NCI-H82 (cell line): ENCODE results near the gene CLHC1.
"Not testable (repeated sequence)": the region's sequence is repeated elsewhere in the genome, so short reads cannot be mapped to it uniquely, and the experiment has no call there.

ENCODE experiments used
- DNase-seq: peaks from one replicate; lab custom pipeline; 2025; lab: John Stamatoyannopoulos, UW

Gene CLHC1

DNA sequence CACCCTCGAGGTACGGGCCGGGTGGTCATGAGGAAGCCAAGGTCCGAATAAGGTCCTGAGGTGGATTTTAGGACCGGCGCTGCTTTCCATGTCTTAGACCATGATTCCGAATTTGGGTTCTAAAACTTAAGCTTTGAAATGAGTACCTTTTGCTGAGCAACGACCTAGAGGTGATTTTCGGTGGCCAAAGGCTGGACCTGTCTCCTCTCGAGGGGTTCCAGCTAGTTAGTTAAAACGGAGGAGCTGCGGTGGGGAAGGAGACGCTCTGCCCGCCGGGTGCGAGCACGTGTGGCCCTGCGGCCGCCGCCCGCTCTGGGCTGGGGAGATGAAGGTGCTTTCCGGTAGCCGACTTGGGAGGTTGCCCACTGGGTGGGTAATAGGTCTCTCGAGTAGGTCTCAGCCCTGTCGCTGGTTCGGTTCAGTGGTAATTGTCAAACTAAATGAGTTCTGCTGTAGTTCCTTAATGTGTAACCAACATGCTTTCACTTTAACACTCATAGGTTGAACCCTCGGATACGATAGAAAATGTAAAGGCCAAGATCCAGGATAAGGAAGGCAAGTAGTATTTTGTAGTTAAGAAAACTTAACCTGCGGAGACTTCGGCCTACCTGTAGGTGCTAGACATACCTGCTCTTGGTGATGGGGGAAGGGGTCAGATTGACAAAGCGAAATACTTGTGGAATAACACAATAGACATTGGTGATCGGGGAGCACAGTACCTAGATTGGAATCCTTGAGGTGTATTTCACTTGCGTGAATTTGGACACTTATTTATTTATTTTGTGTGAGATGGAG is 967 bp upstream of the CLHC1 start:
- DNase-seq = peak; percentile 54

DNA sequence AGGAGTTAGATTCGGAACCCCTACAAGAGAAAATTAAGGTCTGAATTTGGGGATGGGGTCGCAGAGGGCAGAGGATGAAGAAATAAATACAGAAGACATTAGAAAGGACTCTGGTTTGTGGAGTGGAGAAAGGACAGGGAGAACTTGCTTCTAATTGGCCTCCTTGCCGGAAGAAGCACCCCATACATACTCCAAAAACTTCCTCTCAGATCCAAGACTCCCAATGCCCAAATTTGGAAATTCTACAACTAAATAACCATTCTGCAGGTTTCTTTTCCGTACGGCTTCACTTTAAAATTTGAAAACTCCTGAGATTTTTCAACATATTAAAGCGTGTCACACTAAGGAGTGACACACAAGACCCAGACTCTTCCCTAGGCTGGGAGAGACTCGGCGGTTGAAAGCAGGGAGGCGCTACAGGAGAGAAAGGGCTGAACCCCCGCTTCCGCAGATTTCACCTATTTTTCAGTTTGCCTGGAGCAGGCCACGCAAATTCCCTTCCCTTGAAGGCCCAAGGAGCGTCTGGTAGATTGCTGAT is 478 bp downstream of the CLHC1 start:
- peak; percentile 37 for DNase-seq

DNA sequence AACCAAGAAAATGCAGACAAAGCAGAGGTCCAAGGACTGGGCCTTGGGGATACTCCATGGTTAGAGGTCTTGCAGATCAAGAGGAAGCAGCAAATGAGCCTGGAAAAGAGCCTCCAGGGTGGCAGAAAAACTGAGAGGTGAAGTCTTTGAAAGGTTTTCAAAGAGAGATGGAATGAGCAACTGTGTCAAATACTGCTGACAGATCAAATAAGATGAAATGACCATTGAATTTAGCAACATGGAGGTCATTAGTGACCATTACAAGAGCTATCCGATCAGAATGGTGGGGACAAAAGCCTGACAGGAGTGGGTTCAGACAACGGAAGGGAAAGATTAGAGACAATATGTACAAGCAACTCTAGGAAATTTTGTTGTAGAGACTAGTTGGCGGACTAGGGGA is 1.5 kb downstream of the CLHC1 start:
- no peak for DNase-seq

DNA sequence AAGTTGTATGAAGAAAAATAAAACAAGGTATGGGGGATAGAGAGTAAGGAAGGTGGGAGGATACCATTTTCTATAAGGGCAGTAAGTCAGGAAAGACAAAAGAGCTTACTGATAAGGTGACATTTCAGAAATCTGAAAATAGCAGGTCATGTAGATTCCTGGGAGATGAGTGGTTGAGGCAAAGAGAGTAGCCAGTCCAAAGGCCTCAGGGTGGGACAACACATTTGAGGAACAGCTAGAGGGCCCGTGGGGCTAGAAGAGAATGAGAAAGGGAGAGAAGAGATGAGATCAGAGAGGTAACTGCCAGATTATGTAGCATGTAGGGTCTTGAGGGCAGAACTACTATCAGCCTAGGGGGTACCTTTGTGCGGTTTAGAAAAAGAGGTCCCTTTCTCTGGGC is 2.9 kb downstream of the CLHC1 start:
- DNase-seq = no peak

DNA sequence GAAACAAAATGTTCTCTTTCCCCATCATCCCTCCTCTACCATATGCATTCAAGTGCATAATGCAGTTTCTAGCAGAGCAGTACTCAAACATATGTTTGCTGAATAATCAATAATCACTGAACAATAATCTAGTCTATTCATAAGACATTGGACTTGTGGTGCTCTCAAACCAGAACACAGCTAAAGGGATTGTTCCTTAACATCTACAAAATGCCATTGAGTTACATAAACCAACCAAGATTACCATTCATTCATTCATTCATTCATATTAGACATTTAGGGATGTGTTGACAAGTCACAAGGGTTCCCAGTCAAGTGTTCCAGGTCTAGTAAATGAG is 3.9 kb downstream of the CLHC1 start:
- no peak for DNase-seq

DNA sequence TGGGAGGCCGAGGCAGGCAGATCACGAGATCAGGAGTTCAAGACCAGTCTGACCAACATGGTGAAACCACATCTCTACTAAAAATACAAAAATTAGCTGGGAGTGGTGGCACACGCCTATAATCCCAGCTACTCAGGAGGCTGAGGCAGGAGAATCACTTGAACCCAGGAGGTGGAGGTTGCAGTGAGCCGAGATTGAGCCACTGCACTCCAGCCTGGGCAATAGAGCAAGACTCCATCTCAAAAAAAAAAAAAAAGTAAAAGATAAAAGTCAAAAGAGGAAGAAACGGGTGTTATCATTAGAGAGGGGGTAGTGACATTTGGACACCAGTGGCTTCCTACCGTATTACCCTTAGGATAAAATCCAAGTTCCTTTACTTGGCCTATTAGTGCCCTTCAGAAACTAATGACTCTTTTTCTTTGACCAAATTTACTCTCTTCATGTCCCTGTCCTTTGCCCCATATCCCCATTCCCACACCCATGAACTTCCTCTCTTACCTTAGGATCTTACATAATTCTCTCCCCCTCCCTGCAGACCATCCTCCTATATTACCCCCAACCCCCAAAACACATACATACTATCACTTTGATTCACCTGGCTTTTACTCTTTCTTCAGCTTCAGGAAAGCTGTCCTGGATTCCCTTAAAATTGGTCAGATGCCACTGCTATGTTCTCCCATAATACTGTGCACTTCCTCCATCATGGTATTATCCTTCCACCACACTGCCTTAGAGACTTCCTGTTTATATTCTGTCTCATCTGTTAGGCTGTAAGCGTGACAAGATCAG is 4.5 kb downstream of the CLHC1 start:
- not testable (repeated sequence) for DNase-seq

DNA sequence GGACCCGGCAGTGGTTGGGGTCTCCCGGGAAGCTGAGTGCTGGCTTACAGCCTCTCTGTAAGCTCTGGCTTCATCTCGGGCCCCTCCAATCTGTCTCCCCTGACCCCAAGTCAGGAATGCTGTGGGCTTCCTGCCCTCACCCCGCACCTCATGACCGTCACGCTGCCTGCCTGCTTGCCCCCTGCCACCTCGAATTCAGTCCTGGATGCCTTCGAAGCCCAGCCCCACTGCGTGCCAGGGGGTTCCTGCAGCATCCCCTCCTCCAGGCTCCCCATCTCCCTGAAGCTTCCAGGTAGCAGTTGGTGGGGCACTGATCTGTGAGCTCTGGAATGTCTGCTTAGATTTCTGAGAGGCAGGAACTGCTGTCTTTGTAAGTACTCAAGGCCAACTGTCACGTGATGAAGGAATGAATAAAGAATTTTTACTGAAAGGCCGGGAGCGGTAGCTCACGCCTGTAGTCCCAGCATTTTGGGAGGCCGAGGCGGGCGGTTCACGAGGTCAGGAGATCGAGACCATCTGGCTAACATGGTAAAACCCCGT is 6.5 kb downstream of the CLHC1 start:
- DNase-seq = no peak

DNA sequence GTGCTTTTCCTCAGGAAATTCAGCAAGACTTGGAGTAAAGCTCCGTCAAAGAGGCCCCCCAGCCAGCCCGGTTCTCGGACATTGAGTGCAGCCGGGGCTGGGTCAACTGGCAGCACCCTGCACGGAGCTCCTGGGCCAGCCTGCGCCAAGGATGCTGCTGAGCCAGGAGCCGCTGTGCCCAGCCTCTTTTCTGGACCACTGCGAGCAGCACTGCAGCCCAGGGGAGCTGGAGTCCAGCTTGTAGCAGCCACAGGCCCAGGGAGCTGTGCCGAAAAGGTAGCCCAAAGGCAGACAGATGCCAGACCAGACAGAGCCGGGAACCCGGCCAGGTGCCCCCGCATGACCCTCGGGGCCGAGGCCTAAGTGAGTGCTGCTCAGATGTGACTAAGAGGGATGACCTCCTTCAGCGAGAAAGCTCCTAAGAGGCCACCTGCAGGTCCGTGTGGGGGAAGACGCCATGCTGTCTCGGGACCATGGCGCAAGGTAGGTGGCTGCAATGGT is 7.3 kb downstream of the CLHC1 start:
- peak; percentile 23 for DNase-seq

DNA sequence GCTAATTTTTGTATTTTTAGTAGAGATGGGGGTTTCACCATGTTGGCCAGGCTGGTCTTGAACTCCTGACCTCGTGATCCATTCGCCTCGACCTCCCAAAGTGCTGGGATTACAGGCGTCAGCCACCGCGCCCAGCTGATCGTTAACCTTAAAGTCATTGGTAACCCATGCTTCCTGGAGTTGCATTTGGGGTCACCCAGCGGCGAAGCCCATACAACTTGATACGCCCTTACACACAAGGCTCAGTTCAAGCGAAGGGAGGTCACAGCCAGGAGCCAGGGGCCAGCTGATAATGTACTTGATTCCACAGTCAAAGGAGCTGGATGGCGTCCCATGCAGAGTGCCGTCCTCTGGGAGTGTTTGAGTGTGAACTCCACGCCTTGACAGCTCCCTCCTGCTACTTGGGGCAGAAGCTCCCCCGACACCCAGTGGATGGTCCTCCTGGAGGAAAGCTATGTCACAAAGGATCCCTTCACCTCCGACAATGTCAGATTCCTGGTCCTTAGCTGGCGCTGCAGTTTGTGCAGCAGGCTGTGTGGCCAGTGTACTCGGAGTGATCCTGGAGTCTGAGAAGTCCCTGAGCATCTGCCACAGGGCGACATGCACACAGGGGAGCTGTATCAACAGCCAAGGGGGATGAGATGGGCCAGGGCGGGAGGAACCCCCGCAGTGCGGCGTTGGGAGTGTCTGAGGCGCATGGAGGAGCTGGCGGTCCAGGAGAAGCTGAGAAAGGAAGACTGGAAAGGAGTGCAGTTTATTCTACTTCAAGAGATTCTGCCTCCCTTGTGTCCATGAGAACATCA is 7.9 kb downstream of the CLHC1 start:
- DNase-seq = no peak

DNA sequence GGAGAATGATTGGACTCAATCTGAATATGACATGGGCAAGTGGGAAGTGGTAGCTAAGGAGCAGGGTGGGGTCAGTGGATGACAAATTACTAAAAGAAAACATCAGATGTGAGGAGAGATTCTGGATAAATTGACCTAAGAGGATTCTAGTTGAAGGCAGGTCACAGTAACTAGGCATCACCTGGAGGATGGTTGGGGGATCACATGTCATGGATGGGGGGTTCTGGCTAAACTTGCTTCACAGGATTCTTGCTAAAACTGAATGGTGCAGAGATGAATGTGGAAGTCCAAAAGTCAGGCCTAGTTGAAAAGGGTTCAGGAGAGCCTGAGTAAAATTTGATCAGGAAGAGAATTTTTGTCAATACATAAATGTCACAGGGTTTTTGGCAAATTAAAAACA is 18.3 kb downstream of the CLHC1 start:
- no peak for DNase-seq

DNA sequence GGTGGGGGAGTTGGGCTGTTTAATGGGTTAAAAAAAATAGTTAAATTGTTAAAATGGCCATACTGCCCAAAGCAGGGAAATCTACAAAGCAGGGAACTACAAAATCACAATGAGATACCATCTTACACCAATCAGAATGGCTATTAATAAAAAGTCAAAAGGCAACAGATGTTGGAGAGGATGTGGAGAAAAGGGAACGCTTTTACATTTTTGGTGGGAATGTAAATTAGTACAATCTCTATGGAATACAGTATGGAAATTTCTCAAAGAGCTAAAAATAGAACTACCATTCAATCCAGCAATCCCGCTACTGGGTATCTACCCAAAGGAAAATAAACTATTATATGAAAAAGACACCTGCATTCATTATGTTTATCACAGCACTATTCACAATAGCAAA is 27.1 kb downstream of the CLHC1 start:
- DNase-seq = no peak

DNA sequence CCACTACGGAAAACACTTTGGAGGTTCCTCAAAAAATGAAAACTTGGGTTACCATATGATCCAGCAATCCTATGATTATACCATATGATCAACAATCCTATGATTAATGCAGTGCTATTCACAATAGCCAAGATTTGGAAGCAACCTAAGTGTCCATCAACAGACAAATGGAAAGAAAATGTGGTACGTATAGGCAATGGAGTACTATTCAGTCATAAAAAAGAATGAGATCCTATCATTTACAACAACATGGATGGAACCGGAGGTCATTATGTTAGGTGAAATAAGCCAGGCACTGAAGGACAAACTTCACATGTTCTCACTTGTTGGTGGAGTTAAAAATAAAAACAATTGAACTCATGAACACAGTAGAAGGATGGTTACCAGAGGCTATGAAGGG is 27.6 kb downstream of the CLHC1 start:
- no peak for DNase-seq

DNA sequence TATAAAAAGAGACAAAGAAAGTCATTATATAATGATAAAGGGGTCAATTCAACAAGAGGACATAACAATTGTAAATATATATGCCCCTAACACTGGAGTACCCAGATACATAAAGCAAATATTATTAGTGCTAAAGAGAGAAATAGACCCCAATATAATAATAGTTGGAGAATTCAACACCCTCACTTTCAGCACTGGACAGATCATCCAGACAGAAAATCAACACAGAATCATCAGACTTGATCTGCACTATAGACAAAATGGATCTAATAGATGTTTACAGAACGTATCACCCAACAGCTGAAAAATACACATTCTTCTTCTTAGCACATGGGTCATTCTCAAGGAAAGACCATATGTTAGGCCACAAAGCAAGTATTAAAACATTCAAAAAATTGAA is 31.7 kb downstream of the CLHC1 start:
- DNase-seq = no peak

DNA sequence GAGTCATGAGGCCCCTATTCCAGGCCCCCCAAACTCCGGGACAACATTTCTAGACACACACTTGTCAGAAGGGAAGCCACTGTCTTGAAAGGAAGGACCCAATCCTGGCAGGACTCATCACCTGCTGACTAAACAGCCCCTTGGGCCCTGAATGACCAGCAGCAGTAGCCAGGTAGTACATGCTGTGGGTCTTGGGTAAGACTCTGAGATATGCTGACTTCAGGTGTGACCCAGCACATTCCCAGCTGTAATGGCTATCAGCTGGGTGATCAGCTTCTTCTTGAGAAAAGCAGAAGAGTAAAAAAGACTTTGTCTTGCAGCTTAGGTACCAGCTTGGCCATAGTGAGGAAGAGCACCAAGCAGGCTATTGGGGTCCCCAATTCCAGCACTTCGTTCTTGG is 35.6 kb downstream of the CLHC1 start:
- DNase-seq = no peak

DNA sequence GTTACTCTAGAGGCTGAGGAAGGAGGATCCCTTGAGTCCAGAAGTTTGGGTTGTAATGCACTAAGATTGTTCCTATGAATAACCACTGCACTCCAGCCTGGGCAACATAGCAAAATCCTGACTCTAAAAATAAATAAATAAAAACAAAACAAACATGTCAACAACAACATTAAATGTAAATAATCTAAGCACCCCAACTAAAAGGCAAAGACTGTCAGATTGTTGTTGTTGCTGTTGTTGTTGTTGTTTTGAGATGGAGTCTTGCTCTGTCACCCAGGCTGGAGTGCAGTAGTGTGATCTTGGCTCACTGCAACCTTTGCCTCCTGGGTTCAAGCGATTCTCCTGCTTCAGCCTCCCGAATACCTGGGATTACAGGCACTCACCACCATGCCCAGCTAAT is 40.2 kb downstream of the CLHC1 start:
- not testable (repeated sequence) for DNase-seq

DNA sequence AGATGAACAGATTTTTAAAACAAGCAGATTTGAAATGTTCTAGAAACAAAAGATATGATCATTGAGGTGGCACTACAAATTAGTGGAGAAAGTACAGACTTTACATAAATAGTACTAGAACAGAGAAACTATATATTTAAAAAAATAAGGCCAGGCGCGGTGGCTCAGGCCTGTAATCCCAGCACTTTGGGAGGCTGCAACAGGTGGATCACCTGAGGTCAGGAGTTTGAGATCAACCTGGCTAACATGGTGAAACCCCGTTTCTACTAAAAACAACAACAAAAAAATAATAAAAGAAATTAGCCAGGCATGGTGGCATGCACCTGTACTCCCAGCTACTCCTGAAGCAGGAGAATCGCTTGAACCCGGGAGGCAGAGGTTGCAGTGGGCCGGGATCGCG is 45.3 kb downstream of the CLHC1 start:
- DNase-seq = not testable (repeated sequence)

DNA sequence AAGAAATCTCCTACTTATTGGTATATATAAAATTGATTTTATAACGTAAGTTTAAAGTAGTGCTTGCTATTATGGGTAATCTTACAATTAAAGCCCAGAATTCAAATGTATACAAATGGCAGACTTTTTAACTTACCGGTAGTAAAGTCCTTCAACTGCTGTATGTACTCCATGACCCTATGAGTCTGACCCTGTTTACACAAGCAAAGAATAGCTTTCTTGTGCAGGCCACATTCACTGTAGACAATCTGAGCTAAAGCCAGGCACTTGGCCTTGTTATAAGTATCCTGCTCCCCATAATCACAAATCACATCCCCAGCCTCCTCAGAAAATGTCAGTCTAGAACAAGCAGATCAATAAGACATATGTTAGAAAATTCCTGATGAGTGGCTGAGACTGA is 51.7 kb downstream of the CLHC1 start:
- no peak for DNase-seq

DNA sequence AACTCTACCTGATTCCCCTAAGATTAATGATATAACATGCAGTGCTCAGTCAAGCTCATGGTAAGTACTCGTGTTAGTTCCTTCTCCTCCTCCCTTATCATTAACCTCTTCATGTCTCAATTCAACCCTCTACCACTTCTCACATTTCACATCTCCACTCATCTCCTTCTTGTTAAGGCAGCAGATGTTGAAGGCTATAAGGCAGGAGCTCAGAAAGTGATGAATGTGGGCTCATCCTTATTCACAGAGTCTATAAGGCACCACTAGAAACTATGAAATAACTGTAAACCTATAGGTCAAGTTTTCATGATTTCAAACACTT is 56.0 kb downstream of the CLHC1 start:
- no peak for DNase-seq

DNA sequence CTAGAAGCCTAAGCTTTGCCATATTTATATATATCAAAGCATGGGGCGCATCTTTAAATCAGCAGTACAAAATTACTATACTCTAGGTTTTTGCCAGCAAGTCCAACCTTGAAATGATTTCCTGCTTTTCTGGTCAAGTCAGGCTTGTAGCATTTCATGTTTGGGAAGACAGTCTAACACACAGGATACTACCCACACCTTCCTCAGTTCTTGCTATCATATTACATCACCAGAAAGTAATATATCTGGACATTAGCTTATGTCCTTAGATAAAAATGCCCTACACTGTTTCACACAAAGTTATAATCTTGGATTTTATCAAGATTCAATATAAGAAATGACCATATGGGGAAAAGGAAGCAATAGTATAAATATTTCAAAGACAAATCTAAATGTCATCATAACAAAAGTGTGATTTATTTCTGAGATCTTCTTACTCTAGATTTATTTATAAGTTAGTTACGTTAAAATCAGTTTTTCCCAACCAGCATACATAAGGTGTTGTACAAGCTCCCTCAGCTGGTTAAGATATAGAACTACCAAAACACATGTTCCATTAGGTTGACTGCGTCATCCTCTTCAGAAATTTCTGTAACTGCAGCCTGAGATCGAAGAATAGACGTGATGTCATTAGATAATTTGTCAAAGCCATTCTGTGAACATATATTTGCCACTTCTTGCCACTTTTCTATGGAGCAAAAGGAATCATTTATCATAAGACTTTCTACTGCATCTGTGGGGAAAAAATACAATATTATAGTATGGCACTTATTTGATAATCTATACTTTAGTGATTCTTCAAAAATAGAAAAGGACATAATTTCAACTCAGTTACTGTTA is 56.6 kb downstream of the CLHC1 start:
- peak; percentile 76 for DNase-seq

DNA sequence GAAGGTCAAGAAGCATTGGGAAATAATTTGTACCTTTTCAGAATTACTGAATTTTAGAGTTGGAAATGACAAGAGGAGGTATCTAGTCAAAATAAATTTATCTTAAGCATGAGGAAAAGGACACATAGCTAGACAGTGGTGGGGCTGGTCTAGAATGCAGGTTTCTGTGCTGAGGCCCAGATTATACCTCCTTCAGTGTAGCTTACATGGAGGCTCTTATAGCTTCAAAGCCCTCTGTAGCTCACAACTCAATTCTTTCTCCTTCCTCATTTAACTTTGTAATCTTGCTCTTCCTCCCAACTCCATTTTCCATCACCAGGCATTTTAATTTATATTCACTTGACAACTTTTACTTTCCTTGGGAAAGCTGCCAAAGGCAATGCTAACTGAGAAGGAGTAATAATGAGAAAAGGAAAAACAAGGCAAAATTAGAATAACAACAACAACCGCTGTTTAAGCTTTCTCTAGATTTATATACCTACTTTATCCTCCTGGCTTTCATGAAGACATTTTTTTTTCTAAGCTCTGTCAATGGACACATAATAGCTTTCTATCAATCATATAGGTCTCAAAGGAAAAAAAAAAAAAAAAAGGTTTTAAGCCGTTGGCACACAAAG is 58.5 kb downstream of the CLHC1 start:
- DNase-seq = no peak

DNA sequence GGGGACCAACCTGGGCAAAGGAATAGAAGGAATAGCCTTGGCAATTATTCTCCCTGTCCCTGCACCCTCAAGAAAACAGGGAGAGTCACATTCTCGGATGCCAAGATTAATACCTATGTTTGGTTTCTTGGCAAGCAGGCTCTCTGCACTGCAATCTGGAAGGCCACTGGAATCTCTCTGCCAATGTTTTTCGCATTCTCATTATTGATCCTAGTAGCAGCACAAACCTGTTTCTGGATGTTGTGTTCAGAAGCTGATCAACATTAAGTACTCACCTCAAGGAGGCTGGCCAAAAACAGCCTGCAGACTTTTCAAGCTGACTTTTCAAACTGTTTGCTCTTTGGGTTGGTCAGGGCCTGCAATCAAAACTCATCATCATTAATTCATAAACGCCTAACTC is 62.2 kb downstream of the CLHC1 start:
- DNase-seq = no peak
